H9 (cell line): ENCODE measurements around the gene MRPL2. TPM values are rescaled to one million over a fixed set of nuclear protein-coding genes. Genes with fewer than 3 reads are reported as not detected.
A peak's percentile ranks its signal among the peaks of the same experiment; 100 is the strongest.

Experiments
- DNase-seq: peaks from one replicate; pipeline ENCODE4 v3.0.0-alpha.2; 2017
- H2AFZ ChIP-seq: one replicate; pipeline ENCODE4 v1.6.1; 2013; ENCODE audit warnings: mild to moderate bottlenecking, low read length, control low read depth, moderate library complexity
- H2AK5ac ChIP-seq: 2 replicates; pipeline ENCODE4 v1.6.1; 2013; ENCODE audit warnings: low read length, control low read depth, mixed read lengths; ENCODE audit not compliant: insufficient read length
- H2BK120ac ChIP-seq: one replicate; pipeline ENCODE4 v1.6.1; 2013; ENCODE audit warnings: low read depth, mild to moderate bottlenecking, low read length, control low read depth, inconsistent platforms; ENCODE audit not compliant: poor library complexity, severe bottlenecking
- H2BK12ac ChIP-seq: 2 replicates; pipeline ENCODE4 v1.6.1; 2013; ENCODE audit warnings: low read length, control low read depth, mixed read lengths, low read depth; ENCODE audit not compliant: insufficient read length
- H2BK15ac ChIP-seq: 2 replicates; pipeline ENCODE4 v1.6.1; 2013; ENCODE audit warnings: low read depth, low read length, control low read depth
- H2BK20ac ChIP-seq: one replicate; pipeline ENCODE4 v1.6.1; 2013; ENCODE audit warnings: low read depth, mild to moderate bottlenecking, low read length, control low read depth, inconsistent platforms; ENCODE audit not compliant: poor library complexity, severe bottlenecking
- H2BK5ac ChIP-seq: 2 replicates; pipeline ENCODE4 v1.6.1; 2013; ENCODE audit warnings: low read length, control low read depth, mixed read lengths; ENCODE audit not compliant: insufficient read length
- H3K14ac ChIP-seq: 2 replicates; pipeline ENCODE4 v1.6.1; 2013; ENCODE audit warnings: low read length, control low read depth; ENCODE audit not compliant: insufficient read depth
- H3K18ac ChIP-seq: 2 replicates; pipeline ENCODE4 v1.6.1; 2013; ENCODE audit warnings: low read depth, mild to moderate bottlenecking, mixed read lengths, low read length, control low read depth; ENCODE audit not compliant: insufficient read length
- H3K23ac ChIP-seq: 2 replicates; pipeline ENCODE4 v1.6.1; 2013; ENCODE audit warnings: low read length, control low read depth, mixed read lengths, low read depth; ENCODE audit not compliant: insufficient read length
- H3K23me2 ChIP-seq: 2 replicates; pipeline ENCODE4 v1.6.1; 2013; ENCODE audit warnings: low read depth, mild to moderate bottlenecking, mixed read lengths, low read length, control low read depth; ENCODE audit not compliant: insufficient read length, poor library complexity, severe bottlenecking
- H3K27ac ChIP-seq: 2 replicates; pipeline ENCODE4 v1.5.1; 2013; ENCODE audit warnings: low read length, control low read depth, mixed read lengths, low read depth; ENCODE audit not compliant: insufficient read length
- H3K27me3 ChIP-seq: 2 replicates; pipeline ENCODE4 v1.6.1; 2013; ENCODE audit warnings: low read length, control low read depth, inconsistent platforms; ENCODE audit not compliant: insufficient read depth
- H3K4ac ChIP-seq: 2 replicates; pipeline ENCODE4 v1.6.1; 2013; ENCODE audit warnings: low read depth, mild to moderate bottlenecking, control low read depth, inconsistent platforms, low read length, moderate library complexity
- H3K4me1 ChIP-seq: 2 replicates; pipeline ENCODE4 v1.6.1; 2013; ENCODE audit warnings: low read length, control low read depth, inconsistent platforms; ENCODE audit not compliant: insufficient read depth
- H3K4me2 ChIP-seq: 2 replicates; pipeline ENCODE4 v1.6.1; 2013; ENCODE audit warnings: low read length, control low read depth, mixed read lengths; ENCODE audit not compliant: insufficient read length, insufficient read depth
- H3K56ac ChIP-seq: 2 replicates; pipeline ENCODE4 v1.6.1; 2013; ENCODE audit warnings: low read depth, mild to moderate bottlenecking, mixed read lengths, low read length, control low read depth; ENCODE audit not compliant: insufficient read length
- H3K79me1 ChIP-seq: 2 replicates; pipeline ENCODE4 v1.6.1; 2013; ENCODE audit warnings: low read depth, mild to moderate bottlenecking, moderate library complexity, low read length, control low read depth, inconsistent platforms; ENCODE audit not compliant: insufficient read depth, poor library complexity, severe bottlenecking
- H3K79me2 ChIP-seq: 2 replicates; pipeline ENCODE4 v1.6.1; 2013; ENCODE audit warnings: low read length, control low read depth, inconsistent platforms; ENCODE audit not compliant: insufficient read depth
- H3K9ac ChIP-seq: 2 replicates; pipeline ENCODE4 v1.6.1; 2013; ENCODE audit warnings: low read length, control low read depth, mixed read lengths; ENCODE audit not compliant: insufficient read length; ENCODE audit errors: extremely low read depth
- H3K9me3 ChIP-seq: one replicate; pipeline ENCODE4 v1.6.1; 2013; ENCODE audit warnings: low read depth, low read length, inconsistent platforms; ENCODE audit not compliant: control insufficient read depth
- H3T11ph ChIP-seq: one replicate; pipeline ENCODE4 v1.6.1; 2013; ENCODE audit warnings: mild to moderate bottlenecking, low read length, control low read depth, inconsistent platforms
- H4K20me1 ChIP-seq: one replicate; pipeline ENCODE4 v1.6.1; 2013; ENCODE audit not compliant: control insufficient read depth, insufficient read length, insufficient read depth
- H4K5ac ChIP-seq: 2 replicates; pipeline ENCODE4 v1.6.1; 2013; ENCODE audit warnings: low read depth, mild to moderate bottlenecking, mixed read lengths, low read length, control low read depth; ENCODE audit not compliant: insufficient read length
- H4K8ac ChIP-seq: replicated peaks from 2 replicates; pipeline ENCODE4 v1.6.1; 2013; ENCODE audit warnings: low read length, control low read depth, mixed read lengths, low read depth; ENCODE audit not compliant: insufficient read length
- H4K91ac ChIP-seq: 2 replicates; pipeline ENCODE4 v1.6.1; 2013; ENCODE audit warnings: low read depth, mild to moderate bottlenecking, moderate library complexity, mixed read lengths, low read length, control low read depth; ENCODE audit not compliant: insufficient read length
- H3K27ac Mint-ChIP-seq, 3 experiments: 2 replicates in 2 of 3; 3 replicates in 1 of 3; pipeline ENCODE4 v1.8.0; 2020 to 2021; ENCODE audit warnings: mixed read lengths in 3 of 3, mild to moderate bottlenecking in 1 of 3, moderate library complexity in 1 of 3
- H3K27me3 Mint-ChIP-seq: 2 replicates; pipeline ENCODE4 v1.8.0; 2021; ENCODE audit warnings: low read depth, mild to moderate bottlenecking, moderate library complexity, mixed read lengths
- H3K36me3 Mint-ChIP-seq, 3 experiments: 2 replicates in 2 of 3; 3 replicates in 1 of 3; pipeline ENCODE4 v1.8.0; 2020 to 2021; ENCODE audit warnings: low read depth in 3 of 3, mixed read lengths in 3 of 3; ENCODE audit not compliant: insufficient read depth in 1 of 3
- H3K4me1 Mint-ChIP-seq, 2 experiments: 2 replicates each; pipeline ENCODE4 v1.8.0; 2020; ENCODE audit warnings: mixed read lengths in 2 of 2
- H3K4me3 Mint-ChIP-seq, 2 experiments: 2 replicates in 1 of 2; 3 replicates in 1 of 2; pipeline ENCODE4 v1.8.0; 2020 to 2021; ENCODE audit warnings: mild to moderate bottlenecking in 2 of 2, mixed read lengths in 2 of 2, moderate library complexity in 1 of 2
- H3K9me3 Mint-ChIP-seq, 2 experiments: 2 replicates in 1 of 2; 3 replicates in 1 of 2; pipeline ENCODE4 v1.8.0; 2020; ENCODE audit warnings: mild to moderate bottlenecking in 2 of 2, mixed read lengths in 2 of 2, moderate library complexity in 1 of 2
- WGBS: extraction: QIAGEN DNeasy Blood & Tissue Kit; methylation state at CpG from one replicate; pipeline ENCODE4 v1.1.7; 2013; ENCODE audit warnings: missing lambda C conversion rate, low lambda C conversion rate, mixed read lengths; ENCODE audit not compliant: insufficient read length; ENCODE audit errors: extremely low coverage; 5-methylcytosine and 5-hydroxymethylcytosine counted together
- total RNA-seq: library from RNA; stranded (reverse); gene quantifications from 2 replicates; pipeline ENCODE4 v1.2.1, GENCODE V29; 2021
- TF ChIP-seq, protein P1 (sequence below): fragments of 200-600 bp; sonication (generic); conservative IDR thresholded peaks from 3 replicates; pipeline ENCODE4 v1.8.0; 2021; ENCODE audit warnings: antibody characterized with exemption, mild to moderate bottlenecking

Gene MRPL2
- total RNA-seq, 1 experiment from 2014 or later: 74.4 TPM

GRCh38 chr6:43009124-43009523 lies 50.1 kb downstream of the MRPL2 start:
- H2BK120ac ChIP-seq: no peak overlapping the region
- no peak overlapping the region for H2BK12ac ChIP-seq
- no peaks in the 10 kb centered on the region for H3K27me3 Mint-ChIP-seq
- TF ChIP-seq, protein P1, sequence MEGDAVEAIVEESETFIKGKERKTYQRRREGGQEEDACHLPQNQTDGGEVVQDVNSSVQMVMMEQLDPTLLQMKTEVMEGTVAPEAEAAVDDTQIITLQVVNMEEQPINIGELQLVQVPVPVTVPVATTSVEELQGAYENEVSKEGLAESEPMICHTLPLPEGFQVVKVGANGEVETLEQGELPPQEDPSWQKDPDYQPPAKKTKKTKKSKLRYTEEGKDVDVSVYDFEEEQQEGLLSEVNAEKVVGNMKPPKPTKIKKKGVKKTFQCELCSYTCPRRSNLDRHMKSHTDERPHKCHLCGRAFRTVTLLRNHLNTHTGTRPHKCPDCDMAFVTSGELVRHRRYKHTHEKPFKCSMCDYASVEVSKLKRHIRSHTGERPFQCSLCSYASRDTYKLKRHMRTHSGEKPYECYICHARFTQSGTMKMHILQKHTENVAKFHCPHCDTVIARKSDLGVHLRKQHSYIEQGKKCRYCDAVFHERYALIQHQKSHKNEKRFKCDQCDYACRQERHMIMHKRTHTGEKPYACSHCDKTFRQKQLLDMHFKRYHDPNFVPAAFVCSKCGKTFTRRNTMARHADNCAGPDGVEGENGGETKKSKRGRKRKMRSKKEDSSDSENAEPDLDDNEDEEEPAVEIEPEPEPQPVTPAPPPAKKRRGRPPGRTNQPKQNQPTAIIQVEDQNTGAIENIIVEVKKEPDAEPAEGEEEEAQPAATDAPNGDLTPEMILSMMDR: peak; percentile 54; the same call in 2 of the 3 replicates
- no peak overlapping the region for H4K8ac ChIP-seq
- H3K27ac ChIP-seq: no peak overlapping the region
- WGBS: no CpG with 5 or more reads among the region's 6 CpGs
- no peak overlapping the region for H3K18ac ChIP-seq
- no peak overlapping the region for H2BK15ac ChIP-seq
- no peaks in the 10 kb centered on the region for H4K20me1 ChIP-seq
- no peak overlapping the region for H4K91ac ChIP-seq
- H3K23me2 ChIP-seq: peaks cover 6% of the 10 kb centered on the region
- no peak overlapping the region for H3T11ph ChIP-seq
- no peak overlapping the region for H2AK5ac ChIP-seq
- H3K27me3 ChIP-seq: no peaks in the 10 kb centered on the region
- H3K79me2 ChIP-seq: peaks cover 3% of the 10 kb centered on the region; the same call in 1 of the 2 replicates
- no peak overlapping the region for H3K9ac ChIP-seq
- H3K4ac ChIP-seq: no peak overlapping the region
- H3K4me2 ChIP-seq: no peak overlapping the region
- no peak overlapping the region; a peak in 1 of 7 replicates for H3K27ac Mint-ChIP-seq
- H2BK20ac ChIP-seq: no peak overlapping the region
- H3K4me1 Mint-ChIP-seq: peaks cover 16 to 19% of the 10 kb centered on the region in 2 experiments
- H3K36me3 Mint-ChIP-seq: peaks cover 27 to 80% (median 72%) of the 10 kb centered on the region in 3 experiments; a peak in 6 of 7 replicates
- H3K23ac ChIP-seq: no peak overlapping the region
- H2AFZ ChIP-seq: no peak overlapping the region
- no peak overlapping the region for H3K56ac ChIP-seq
- H3K9me3 Mint-ChIP-seq: no peaks in the 10 kb centered on the region; a peak in 1 of 5 replicates
- no peak overlapping the region for H4K5ac ChIP-seq
- H2BK5ac ChIP-seq: no peak overlapping the region
- H3K4me3 Mint-ChIP-seq: no peak overlapping the region
- H3K79me1 ChIP-seq: no peaks in the 10 kb centered on the region
- peaks cover 2% of the 10 kb centered on the region; the same call in 1 of the 2 replicates for H3K4me1 ChIP-seq
- no peak overlapping the region for H3K14ac ChIP-seq
- no peaks in the 10 kb centered on the region for H3K9me3 ChIP-seq
- no peak for DNase-seq
